ENCODE data around the gene ARHGEF4. TPM values are rescaled to one million over a fixed set of nuclear protein-coding genes. Genes with fewer than 3 reads are reported as not detected.

The ARHGEF4 gene
- total and polyA plus RNA-seq, 11 donors: 0.30 to 5.5 (median 3.8) TPM

DNA sequence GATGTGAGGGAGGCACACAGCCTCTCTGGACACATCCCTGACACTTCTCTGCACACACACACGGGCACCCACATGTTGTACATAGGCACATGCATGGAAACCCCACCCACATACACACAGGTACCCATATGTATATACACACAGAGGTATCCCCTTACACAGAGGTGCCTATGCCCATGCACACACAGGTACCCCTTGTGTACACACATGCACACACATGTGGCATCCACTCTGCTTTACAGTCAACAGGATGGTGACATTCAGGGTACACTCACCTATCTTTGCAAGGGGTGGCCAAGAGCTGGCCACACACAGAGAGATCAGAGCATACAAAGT lies 197.0 kb downstream of the ARHGEF4 start:
- no peaks in the 10 kb centered on the region for H3K36me3 ChIP-seq
- intact Hi-C loops (cut with DNase I): no loop called here
- WGBS, 4 donors: 63 to 80% (median 73%) methylated on average over 1 of the region's 1 CpG
- ATAC-seq (no peak), DNase-seq (no peak)
- peaks cover 0 to 13% (median 0%) of the 10 kb centered on the region in 12 donors for H3K4me1 ChIP-seq
- no peak overlapping the region for H3K27ac ChIP-seq
- H3K27me3 ChIP-seq: peaks cover 0 to 30% (median 7%) of the 10 kb centered on the region in 9 donors
- TF ChIP-seq, protein P1, sequence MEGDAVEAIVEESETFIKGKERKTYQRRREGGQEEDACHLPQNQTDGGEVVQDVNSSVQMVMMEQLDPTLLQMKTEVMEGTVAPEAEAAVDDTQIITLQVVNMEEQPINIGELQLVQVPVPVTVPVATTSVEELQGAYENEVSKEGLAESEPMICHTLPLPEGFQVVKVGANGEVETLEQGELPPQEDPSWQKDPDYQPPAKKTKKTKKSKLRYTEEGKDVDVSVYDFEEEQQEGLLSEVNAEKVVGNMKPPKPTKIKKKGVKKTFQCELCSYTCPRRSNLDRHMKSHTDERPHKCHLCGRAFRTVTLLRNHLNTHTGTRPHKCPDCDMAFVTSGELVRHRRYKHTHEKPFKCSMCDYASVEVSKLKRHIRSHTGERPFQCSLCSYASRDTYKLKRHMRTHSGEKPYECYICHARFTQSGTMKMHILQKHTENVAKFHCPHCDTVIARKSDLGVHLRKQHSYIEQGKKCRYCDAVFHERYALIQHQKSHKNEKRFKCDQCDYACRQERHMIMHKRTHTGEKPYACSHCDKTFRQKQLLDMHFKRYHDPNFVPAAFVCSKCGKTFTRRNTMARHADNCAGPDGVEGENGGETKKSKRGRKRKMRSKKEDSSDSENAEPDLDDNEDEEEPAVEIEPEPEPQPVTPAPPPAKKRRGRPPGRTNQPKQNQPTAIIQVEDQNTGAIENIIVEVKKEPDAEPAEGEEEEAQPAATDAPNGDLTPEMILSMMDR (IDR thresholded peaks at IDR 0.05): no peak
- TF ChIP-seq POLR2A (IDR thresholded peaks at IDR 0.05): no peak
- no peaks in the 10 kb centered on the region for H3K9me3 ChIP-seq
- H3K4me3 ChIP-seq: no peak overlapping the region

DNA sequence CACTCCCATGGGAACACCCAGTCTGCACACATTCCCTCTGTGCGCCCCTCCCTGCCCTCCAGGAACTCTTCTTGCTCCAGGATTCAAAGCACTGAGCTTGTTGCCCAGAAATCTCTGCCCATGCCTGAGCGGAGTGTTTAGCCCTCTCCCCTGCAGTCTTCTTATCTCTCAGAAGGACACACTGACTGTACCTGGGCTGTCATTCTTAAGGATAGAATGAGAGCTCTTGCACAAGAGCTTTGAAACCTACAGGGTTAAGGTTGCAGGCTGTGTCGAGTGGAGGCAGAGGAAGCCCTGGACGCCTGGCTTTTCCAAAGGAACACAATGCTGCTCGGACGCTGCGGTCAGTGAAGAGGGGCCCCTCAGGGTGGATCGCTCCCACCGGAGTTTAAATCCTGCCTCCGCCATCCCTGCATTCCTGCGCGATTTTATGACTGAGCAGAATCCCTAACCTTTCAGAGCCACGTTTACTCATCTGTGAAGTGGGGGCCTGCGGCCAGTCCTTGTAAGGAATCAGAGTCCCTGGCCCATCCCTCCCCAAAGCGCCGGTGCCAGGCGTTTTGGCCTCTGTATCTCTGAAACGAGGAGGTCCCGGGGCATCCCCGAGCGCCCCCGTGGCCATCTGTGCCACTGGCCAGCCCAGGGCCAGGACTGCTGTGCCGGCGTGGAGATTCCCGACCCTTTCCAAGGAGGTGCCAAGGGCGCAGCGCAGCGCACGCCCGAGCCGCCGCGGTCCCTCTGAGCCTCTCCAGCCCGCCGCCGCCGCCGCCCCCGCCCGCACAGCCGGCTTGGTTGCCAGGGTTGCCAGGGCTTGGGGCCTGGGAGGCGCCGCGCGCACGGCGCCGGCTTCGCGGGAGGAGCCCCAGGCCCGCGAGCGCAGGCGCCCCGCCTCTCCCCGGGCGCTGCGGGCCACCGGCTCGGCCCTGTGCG lies 197.7 kb downstream of the ARHGEF4 start:
- 4 to 8% (median 5%) methylated on average over 31 to 61 of the region's 61 CpGs for WGBS, 4 donors
- Histone ChIP-seq H3K4me1 (peaks cover 0 to 13% (median 0%) of the 10 kb centered on the region in 12 donors), H3K36me3 (no peaks in the 10 kb centered on the region), H3K27me3 (peaks cover 0 to 30% (median 7%) of the 10 kb centered on the region in 9 donors), H3K4me3 (peak overlapping the region in 10 of 12 donors; percentile 23 to 54 (median 36)), H3K27ac (no peak overlapping the region), H3K9me3 (no peaks in the 10 kb centered on the region)
- TF ChIP-seq POLR2A (IDR thresholded peaks at IDR 0.05): no peak
- TF ChIP-seq, protein P1 (IDR thresholded peaks at IDR 0.05): no peak
- intact Hi-C loops (cut with DNase I): no loop called here
- peak in 2 of 4 donors; percentile 21 to 51 for ATAC-seq
- peak in 1 of 5 donors; percentile 33 for DNase-seq

DNA sequence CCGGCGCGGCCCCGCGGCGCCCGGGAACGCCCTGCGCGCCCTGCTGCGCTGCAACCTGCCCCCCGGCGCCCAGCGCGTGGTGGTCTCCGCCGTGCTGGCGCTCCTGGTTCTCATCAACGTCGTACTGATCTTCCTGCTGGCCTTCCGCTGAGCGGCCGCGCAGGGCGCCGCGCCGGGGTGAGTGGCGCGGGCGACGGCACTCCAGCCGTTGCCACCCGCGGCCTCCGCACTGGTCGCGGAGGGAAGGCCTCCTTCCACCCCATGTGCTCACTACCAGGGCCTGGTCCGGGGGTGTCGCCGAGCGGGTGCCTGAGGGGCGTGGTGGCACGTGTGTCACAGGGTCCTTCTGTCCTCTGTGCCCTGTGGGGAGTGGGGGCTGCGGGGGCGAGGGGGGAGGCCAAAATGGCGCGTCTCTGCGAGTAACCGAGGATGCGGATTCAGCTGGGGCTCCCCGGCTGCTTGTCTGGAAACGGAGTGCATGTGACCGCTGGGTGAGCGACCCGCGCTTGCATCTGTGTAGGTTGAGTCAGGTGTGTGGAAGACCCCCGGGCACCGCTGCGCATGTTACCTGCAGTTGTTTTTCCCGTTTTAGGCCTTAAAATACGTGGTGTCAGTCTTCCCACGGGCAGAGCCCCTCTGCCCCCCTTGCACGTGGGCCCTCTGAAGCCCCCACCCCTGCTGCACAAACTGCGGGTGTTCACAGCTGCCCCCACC lies 198.6 kb downstream of the ARHGEF4 start:
- 3 to 11% (median 8%) methylated on average over 22 to 65 of the region's 65 CpGs for WGBS, 4 donors
- TF ChIP-seq, protein P1 (IDR thresholded peaks at IDR 0.05): no peak
- TF ChIP-seq POLR2A (IDR thresholded peaks at IDR 0.05): no peak
- H3K9me3 ChIP-seq: no peaks in the 10 kb centered on the region
- H3K27ac ChIP-seq: peak overlapping the region in 1 of 12 donors; percentile 30
- H3K27me3 ChIP-seq: peaks cover 0 to 39% (median 8%) of the 10 kb centered on the region in 9 donors
- H3K36me3 ChIP-seq: no peaks in the 10 kb centered on the region
- H3K4me3 ChIP-seq: peak overlapping the region in 10 of 12 donors; percentile 18 to 54 (median 38)
- peak in 1 of 5 donors; percentile 18 for DNase-seq
- no peak for ATAC-seq
- H3K4me1 ChIP-seq: peaks cover 0 to 22% (median 2%) of the 10 kb centered on the region in 12 donors
- intact Hi-C loops (cut with DNase I): no loop called here

DNA sequence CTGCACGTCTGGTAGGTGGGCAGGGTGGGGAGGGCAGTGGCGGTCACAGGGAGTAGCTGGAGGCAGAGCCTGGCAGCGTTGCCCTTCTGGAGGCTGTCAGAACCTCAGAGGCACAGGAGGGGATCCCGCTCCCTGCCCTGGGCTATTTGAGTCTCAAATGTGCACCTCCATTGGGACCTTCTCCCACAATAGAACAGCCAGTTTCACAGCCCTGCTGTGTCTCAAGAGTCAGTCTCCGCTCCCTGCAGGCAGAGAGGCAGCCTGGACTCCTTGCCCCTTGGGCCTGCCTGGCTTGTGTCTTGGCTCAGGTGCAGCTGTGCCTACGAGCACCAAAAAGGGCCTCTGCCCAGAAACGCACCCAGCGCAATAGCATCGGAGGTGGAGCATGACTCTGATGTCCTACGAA lies 199.1 kb downstream of the ARHGEF4 start:
- ATAC-seq (no peak), DNase-seq (peak in 1 of 5 donors; percentile 12)
- H3K36me3 ChIP-seq: no peaks in the 10 kb centered on the region
- peak overlapping the region in 1 of 12 donors; percentile 30 for H3K27ac ChIP-seq
- intact Hi-C loops (cut with DNase I): no loop called here
- TF ChIP-seq, protein P1 (IDR thresholded peaks at IDR 0.05): no peak
- TF ChIP-seq POLR2A (IDR thresholded peaks at IDR 0.05): no peak
- H3K9me3 ChIP-seq: no peaks in the 10 kb centered on the region
- H3K27me3 ChIP-seq: peaks cover 0 to 44% (median 10%) of the 10 kb centered on the region in 9 donors
- peak overlapping the region in 2 of 12 donors; percentile 49 to 54 for H3K4me3 ChIP-seq
- 59 to 85% (median 72%) methylated on average over 7 to 10 of the region's 10 CpGs for WGBS, 4 donors
- peaks cover 0 to 27% (median 4%) of the 10 kb centered on the region in 12 donors for H3K4me1 ChIP-seq

All from heart left ventricle (tissue), 16 donors.